DLD1 (cell line): ENCODE data around the gene POLA1.

ENCODE experiments used
- in situ Hi-C: cut with HindIII; loops from 2 replicates; pipeline ENCODE4 v1.10.0; 2017; ENCODE audit warnings: low sequenced_read_pairs

The POLA1 gene

DNA sequence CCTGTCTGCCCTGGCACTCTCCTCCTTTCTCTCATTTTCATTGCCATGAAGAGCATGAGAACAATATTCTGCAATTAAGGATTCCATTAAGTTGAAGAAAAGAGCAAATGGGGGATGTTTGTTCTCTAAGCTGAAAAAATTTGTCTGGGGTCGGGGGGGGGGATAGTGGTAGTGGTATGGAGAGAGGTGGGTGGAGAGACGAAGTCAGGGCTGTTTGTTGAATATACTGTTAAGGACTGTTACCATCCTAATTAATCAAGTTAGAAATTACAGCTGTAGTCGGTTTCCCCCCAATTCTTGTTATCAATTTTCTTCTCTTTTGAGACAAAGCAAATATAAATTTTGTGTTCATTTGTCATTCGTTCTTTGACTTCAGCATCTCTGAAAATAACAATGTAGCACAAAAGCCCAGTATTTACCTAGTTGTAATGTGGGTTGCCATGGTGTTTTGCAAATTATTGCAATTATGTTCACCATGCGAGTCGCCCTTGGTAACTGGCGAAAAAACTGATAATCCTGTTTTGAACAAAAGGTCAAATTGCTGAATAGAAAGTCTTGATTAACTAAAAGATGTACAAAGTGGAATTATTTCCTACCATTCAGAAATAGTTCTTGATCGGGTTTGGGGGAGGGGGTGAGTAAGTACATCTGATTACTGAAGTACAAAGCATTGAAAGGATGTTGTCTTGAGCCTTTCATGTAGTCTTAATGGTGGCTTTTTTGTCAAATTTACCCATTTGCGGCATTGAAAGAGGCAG is 183.0 kb downstream of the POLA1 start:
- in situ Hi-C loops, result no loop called here

- in situ Hi-C loops, result no loop called here
These were observed 183.6 kb downstream of the POLA1 start for GRCh38 chrX:24877288-24877664.

- in situ Hi-C loops, result no loop called here
These were observed 184.3 kb downstream of the POLA1 start for GRCh38 chrX:24877854-24878650.

GRCh38 chrX:24879679-24880078 is 186.0 kb downstream of the POLA1 start:
- in situ Hi-C loops, result no loop called here

DNA sequence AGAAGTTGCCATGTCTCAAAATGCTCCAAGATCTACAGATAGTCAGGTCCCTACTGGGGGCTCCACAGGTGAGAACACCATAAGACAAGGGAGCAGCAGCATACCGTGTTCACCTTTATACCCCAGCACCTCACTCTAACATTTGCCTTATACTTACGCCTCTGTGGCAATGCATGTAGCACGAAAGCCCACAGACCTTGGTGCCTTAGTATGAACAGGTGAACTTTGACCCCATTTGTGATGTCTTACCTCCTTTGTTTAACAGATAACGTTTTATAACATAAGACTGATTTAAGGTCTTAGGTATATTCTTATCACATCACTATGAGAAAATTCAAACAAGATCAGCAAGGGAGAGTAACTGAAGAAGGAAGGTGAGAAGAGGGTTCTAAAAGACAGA is 193.2 kb downstream of the POLA1 start:
- in situ Hi-C loops, result no loop called here

GRCh38 chrX:24890677-24891076 is 197.0 kb downstream of the POLA1 start:
- in situ Hi-C loops, result no loop called here

DNA sequence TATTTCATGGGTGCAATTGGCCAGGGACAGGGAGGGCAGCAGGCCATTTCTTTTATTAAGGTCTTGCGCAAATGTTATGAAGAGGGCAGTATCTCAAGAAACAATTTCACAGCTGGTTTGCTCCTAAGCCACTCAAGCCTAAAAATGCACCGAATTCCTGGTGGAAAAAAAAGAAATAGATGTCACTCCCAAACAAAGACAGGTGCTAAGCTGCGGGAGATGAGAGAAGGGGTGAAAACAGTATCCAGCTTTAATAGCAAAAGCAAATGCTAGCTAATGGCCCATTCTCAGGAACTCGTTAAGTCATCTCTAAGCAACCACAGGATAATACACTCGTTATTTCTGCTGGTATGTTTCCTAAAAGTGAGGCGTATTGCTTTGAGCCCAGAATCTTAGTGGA is 205.7 kb downstream of the POLA1 start:
- in situ Hi-C loops, result no loop called here

DNA sequence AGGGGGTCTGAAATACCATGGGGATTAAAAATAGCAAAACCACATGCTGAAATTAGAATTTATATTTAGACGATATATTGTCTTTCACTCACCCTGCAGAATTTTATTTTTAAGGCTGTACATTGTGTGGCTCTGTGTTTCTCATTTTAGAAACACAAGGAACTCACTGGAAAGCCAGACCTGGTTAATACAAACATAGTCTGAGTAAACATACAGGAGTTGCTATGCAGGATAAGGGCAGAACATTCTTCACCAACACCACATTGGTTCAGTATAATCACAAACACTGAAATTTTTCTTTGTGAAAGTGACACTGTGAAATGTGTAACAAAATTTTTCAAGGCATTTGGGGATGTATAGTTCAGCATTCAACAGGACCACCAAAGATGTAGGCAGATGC is 206.5 kb downstream of the POLA1 start:
- in situ Hi-C loops, result no loop called here

- in situ Hi-C loops, result no loop called here
These were observed 209.1 kb downstream of the POLA1 start for GRCh38 chrX:24902806-24903205.

- in situ Hi-C loops, result no loop called here
These were observed 225.0 kb downstream of the POLA1 start for GRCh38 chrX:24918715-24919114.

DNA sequence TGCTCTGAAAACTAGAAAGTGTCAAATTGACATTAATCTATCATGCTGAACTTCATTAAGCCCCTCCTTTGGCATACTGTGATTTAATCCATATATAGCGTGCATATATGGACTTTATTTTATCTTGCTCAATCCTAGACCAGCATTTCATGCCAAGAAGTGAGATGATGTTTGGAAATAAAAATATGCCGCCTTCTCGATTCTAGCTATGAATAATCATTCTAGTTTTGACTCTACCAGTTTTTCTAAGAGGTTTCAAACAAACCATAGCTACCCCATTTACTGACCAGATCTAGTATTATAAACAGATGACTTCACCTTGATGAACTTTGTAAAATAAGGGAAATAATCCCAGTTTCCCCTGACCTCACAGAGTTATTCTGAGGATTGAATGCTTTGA is 227.1 kb downstream of the POLA1 start:
- in situ Hi-C loops, result no loop called here

DNA sequence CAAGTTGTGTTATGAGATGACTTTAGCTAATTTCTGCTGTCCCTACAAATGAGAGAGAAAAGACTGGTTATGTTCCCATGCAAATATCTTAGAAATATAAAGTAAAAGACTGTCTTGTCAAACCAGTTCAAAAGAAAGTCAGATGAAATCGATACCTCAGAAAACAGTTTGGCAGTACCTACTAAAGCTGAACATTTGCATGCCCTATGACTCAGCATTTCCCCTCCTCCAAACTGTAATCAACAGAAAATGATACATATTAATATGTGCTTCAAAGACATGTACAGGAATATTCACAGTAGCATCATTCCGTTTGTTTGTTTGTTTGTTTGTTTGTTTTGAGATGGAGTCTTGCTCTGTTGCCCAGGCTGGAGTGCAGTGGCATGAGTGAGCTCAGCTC is 231.7 kb downstream of the POLA1 start:
- in situ Hi-C loops, result no loop called here

DNA sequence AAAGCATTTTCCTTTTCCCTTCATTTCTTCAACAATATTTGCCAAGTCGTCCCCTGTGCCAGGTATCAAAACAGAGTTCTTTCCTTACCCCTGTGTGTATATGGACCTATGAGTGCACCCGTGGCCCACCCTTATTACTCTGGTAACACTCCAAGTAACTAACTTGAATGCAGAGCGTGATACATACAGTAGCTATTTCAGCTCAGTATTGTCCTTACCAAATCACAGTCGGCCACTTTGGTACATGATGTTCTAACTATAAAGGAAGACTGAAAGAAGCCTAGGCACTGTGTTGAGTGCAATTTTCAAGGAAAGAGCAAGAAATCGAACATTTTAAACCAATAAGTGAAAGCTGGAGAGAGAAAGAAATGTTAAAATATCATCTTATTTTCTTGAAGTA is 233.7 kb downstream of the POLA1 start:
- in situ Hi-C loops, result no loop called here

DNA sequence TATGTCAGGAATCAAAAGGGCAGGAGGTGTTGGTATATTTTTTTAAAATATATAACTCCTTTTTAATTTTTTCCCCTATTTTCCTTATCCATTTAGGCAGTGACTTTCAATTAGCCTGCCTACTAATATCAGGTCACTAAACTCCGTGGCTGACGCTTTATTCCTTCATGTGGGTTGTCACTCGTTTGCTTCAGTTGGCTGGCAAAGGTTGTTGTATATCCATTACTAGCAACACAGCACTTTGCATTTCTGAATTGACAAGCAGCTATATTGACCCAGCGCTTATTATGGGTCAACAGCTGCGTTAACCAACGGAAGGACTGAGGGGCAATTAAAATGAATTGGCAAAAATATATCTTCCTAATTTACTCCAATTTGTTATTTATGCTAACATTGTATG is 234.4 kb downstream of the POLA1 start:
- in situ Hi-C loops, result no loop called here

- in situ Hi-C loops, result no loop called here
These were observed 240.6 kb downstream of the POLA1 start for GRCh38 chrX:24934279-24934678.

- in situ Hi-C loops, result no loop called here
These were observed 251.3 kb downstream of the POLA1 start for GRCh38 chrX:24945009-24945408.

DNA sequence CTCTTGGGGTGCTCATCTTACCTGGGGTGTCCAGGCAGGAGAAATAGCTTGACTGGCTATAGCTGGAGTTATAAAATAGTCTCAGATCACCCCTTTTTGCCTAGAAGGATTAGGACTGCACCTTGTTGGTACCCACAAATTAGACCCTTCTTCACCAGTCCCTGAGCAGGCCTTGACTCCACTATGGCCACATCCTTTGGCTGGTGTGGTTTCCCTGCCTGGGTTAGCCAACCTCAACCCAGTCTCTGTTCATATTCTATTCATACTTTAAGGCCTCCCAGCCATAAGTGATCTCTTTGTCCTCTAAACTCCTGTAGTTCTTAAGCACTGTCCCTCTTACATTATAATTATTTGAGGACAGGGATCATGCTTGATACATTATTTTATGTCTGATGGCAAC is 252.7 kb downstream of the POLA1 start:
- in situ Hi-C loops, result no loop called here

GRCh38 chrX:24954732-24955131 is 261.0 kb downstream of the POLA1 start:
- in situ Hi-C loops, result no loop called here

DNA sequence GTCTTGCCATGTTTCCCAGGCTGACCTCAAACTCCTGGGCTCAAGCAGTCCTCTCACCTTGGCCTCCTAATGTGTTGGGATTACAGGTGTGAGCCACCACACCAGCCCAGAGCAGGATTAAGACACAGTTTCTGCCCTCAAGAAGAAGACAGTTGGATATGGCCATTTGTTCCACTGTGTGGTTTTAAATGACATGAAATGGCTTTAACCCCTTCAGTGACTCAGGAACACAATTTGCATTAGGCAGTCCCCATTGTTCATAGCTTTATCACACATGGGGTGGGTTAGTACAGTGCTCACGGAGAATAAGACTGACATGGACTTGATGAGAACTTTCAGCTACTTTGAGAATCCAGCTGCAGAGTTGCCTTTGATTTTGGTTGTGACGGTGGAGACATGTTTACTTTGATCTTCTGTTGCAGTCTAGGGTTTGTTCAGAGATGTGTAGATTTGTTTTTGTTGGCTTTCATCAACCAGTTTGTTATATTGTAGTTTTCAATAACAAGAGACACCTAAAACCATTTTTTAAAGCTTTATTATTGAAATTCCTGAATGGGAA is 261.7 kb downstream of the POLA1 start:
- in situ Hi-C loops, result no loop called here

DNA sequence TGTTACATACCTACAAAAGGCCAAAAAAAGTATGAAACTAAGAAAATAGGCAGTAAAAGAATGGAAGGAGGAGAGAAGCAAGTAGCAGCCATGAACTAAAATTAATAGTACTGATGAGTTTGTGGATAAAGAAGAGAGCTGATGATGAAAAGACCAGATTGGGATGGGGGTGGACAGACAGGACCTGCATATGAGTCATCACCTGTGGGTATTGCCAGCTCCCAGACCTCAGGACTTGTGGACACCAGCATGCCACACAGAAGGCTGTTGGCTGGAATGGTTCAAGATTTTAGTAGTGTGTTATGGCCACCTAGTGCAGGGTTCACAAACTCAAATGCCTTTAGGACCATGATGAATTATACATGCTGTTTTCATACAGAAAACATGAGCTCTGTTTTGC is 263.1 kb downstream of the POLA1 start:
- in situ Hi-C loops, result no loop called here

DNA sequence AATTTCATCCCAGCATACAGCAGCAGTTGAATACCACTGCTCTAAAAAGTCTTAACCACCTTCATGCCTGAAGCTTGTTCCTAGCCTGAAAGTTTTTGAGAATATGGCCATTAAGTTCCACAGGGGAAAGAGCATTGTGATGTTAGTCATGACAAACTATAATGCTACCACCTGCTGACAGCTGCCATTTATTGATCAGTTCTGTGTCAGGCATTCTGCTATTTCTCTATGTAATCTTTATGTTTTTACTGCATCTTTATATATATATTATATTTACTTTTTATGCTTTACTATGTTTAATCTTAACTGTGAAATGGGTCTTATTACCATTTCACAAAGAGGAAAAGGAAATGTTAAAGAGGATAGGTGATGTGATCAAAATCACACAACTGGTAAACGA is 268.1 kb downstream of the POLA1 start:
- in situ Hi-C loops, result no loop called here

DNA sequence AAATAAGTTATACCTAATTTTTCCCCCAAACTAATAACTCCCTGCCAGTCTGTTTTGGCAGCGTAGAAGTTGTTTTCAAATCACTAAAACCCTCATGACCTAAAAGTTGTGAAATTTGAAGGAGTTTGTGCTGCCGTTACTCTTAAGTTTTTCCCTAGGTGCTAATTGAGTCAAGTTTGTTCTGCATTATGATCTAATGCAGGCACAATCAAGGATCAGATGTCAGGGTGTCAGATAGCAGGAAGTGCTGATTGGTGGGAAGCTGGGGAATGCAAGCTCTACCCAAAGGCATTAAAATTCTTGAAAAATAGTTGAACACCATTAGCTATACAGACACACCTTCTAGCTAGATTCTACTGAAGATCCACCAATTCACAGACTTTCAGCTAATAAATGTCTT is 270.1 kb downstream of the POLA1 start:
- in situ Hi-C loops, result no loop called here
